IMR-90 (cell line): Measurements from ENCODE around the gene SBNO1.

Experiments used
- BHLHE40 ChIP-seq: fragments of 150-350 bp; IDR thresholded peaks from 2 replicates; pipeline ENCODE4 v1.6.1; 2016; ENCODE audit warnings: mild to moderate bottlenecking, low read depth, low read length
- CEBPB ChIP-seq: IDR thresholded peaks from 2 replicates; pipeline ENCODE4 v1.6.1; 2012; ENCODE audit warnings: low read depth, low read length, improper control_type of control experiment
- CHD1 ChIP-seq: IDR thresholded peaks from 2 replicates; pipeline ENCODE4 v1.6.1; 2012; ENCODE audit warnings: low read depth, low read length, improper control_type of control experiment
- MAFK ChIP-seq: IDR thresholded peaks from 2 replicates; pipeline ENCODE4 v1.6.1; 2012; ENCODE audit warnings: low read depth, low read length, improper control_type of control experiment
- MAZ ChIP-seq: IDR thresholded peaks from 2 replicates; pipeline ENCODE4 v1.6.1; 2012; ENCODE audit warnings: low read depth, mild to moderate bottlenecking, low read length, improper control_type of control experiment, moderate library complexity, borderline replicate concordance
- NFE2L2 ChIP-seq: fragments of 150-350 bp; IDR thresholded peaks from 2 replicates; pipeline ENCODE4 v1.6.1; 2016; ENCODE audit warnings: low read depth, mild to moderate bottlenecking, low read length
- POLR2A ChIP-seq: IDR thresholded peaks from 2 replicates; pipeline ENCODE4 v1.6.1; 2012; ENCODE audit warnings: mild to moderate bottlenecking, low read depth, low read length
- RAD21 ChIP-seq: IDR thresholded peaks from 2 replicates; pipeline ENCODE4 v1.6.1; 2012; ENCODE audit warnings: low read length, improper control_type of control experiment
- RFX5 ChIP-seq: IDR thresholded peaks from 2 replicates; pipeline ENCODE4 v1.8.0; 2012; ENCODE audit warnings: low read depth, mild to moderate bottlenecking, low read length, moderate library complexity
- USF2 ChIP-seq: fragments of 150-350 bp; IDR thresholded peaks from 2 replicates; pipeline ENCODE4 v1.6.1; 2017; ENCODE audit warnings: mild to moderate bottlenecking, antibody characterized with exemption, low read length, low read depth
- TF ChIP-seq, protein P1 (sequence below): conservative IDR thresholded peaks from 2 replicates; pipeline ENCODE4 v1.5.1; 2012; ENCODE audit warnings: mild to moderate bottlenecking, low read depth, low read length, improper control_type of control experiment
- TF ChIP-seq, protein P2 (sequence below): fragments of 150-350 bp; IDR thresholded peaks from 2 replicates; pipeline ENCODE4 v1.6.1; 2016; ENCODE audit warnings: low read depth, mild to moderate bottlenecking, low read length, moderate library complexity, borderline replicate concordance

GRCh38 chr12:123278101-123278627 is 86.5 kb downstream of the SBNO1 start:
- TF ChIP-seq USF2 (no peak), POLR2A (no peak), RAD21 (no peak), CHD1 (no peak), NFE2L2 (no peak), RFX5 (no peak), BHLHE40 (no peak), MAFK (no peak), CEBPB (no peak), MAZ (no peak)
- TF ChIP-seq, protein P1, sequence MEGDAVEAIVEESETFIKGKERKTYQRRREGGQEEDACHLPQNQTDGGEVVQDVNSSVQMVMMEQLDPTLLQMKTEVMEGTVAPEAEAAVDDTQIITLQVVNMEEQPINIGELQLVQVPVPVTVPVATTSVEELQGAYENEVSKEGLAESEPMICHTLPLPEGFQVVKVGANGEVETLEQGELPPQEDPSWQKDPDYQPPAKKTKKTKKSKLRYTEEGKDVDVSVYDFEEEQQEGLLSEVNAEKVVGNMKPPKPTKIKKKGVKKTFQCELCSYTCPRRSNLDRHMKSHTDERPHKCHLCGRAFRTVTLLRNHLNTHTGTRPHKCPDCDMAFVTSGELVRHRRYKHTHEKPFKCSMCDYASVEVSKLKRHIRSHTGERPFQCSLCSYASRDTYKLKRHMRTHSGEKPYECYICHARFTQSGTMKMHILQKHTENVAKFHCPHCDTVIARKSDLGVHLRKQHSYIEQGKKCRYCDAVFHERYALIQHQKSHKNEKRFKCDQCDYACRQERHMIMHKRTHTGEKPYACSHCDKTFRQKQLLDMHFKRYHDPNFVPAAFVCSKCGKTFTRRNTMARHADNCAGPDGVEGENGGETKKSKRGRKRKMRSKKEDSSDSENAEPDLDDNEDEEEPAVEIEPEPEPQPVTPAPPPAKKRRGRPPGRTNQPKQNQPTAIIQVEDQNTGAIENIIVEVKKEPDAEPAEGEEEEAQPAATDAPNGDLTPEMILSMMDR: no peak
- TF ChIP-seq, protein P2, sequence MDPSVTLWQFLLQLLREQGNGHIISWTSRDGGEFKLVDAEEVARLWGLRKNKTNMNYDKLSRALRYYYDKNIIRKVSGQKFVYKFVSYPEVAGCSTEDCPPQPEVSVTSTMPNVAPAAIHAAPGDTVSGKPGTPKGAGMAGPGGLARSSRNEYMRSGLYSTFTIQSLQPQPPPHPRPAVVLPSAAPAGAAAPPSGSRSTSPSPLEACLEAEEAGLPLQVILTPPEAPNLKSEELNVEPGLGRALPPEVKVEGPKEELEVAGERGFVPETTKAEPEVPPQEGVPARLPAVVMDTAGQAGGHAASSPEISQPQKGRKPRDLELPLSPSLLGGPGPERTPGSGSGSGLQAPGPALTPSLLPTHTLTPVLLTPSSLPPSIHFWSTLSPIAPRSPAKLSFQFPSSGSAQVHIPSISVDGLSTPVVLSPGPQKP: no peak
